NAMALWA (cell line): ENCODE measurements around the gene SLC39A11.

Source experiments
- DNase-seq: peaks from one replicate; pipeline ENCODE4 v3.0.0-alpha.2; 2015; ENCODE audit warnings: low spot score

The SLC39A11 gene

DNA sequence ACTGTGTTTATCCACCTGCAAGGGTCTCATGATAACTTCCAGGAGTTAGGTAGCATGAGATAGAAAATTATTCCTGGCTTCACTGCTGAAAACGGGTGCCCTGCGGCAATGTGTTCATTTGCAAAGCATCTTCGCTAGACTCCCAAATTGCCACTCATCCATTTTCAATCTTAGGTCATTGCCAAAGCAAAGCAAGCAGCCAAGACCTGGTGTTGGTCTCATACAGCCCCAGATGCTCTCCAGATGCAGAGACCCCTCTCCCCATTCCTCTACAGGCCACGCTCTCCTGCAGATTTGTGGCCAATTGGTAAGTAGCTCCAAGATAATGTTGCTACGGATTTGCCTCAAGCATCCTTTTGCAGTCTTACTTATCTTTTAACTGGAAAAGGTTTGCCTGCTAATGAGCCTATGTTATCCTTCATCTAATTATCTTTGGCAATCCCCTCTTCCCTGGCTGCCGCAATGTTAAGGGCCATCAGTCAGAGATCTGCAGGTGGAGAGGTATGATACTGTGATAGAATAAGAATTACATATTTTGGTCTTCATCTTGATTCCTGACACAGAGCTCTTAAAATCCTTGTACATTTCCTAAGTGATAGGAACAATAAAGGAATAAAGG lies 222.0 kb downstream of the SLC39A11 start:
- DNase-seq = no peak

DNA sequence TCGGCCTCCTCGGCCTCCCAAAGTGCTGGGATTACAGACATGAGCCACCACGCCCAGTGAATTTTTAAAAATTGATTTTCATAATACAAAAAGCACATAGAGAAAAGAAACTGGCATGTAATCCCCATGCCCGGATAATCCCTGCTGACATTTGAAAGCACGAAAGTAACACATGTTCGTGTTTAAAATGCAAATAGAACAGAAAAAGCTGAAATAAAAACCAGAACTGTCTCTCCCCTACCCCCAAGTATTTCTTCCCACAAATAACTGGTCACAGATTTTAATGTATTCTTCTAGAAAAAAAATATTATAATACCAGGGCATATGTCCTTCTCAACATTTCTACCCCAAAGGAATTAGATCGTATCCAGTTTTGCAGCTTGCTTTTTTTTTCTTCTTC lies 222.9 kb downstream of the SLC39A11 start:
- no peak for DNase-seq

DNA sequence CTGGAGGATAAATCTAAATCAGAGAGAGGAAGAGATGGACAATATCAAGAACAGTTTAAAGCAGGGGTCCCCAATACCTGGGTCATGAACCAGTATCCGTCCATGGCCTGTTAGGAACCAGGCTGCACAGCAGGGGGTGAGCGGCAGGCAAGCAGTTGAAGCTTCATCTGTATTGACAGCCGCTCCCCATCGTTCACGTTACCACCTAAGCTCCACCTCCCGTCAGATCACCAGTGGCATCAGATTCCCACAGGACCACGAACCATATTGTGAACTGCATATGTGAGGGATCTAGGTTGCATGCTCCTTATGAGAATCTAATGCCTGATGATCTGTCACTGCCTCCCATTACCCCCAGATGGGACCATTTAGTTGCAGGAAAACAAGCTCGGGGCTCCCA lies 226.5 kb downstream of the SLC39A11 start:
- DNase-seq = no peak

DNA sequence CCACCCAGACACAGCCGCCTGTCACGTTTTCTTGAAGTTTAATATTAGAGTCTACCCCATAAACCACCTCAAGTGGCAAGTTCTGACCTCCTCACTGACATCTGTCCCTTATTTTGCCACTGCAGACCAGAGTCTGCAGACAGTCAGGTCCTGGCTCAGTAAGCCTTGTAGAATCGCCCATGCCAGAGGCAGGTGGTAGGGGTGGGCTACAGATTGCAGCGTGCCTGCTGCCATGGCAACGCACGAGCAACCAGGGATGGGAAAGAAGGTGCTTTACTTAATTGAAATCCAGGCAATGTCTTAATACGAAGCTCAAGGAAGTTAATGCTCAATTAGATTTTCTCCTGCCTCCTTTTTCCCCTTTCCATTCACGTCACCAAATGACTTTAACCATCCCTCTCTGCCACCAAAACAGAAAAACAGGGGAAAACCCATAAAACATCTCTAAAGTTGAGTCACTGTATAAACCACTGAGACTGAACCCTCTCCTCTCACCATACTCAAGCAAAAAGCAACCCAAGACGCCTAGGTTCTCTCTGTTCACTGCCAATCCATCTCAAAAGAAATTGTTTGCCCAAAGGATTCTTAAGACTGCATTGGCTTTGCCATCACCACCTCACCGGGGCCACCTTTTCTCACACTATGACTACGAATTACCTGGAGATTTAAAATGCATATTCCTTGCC lies 228.8 kb downstream of the SLC39A11 start:
- no peak for DNase-seq

DNA sequence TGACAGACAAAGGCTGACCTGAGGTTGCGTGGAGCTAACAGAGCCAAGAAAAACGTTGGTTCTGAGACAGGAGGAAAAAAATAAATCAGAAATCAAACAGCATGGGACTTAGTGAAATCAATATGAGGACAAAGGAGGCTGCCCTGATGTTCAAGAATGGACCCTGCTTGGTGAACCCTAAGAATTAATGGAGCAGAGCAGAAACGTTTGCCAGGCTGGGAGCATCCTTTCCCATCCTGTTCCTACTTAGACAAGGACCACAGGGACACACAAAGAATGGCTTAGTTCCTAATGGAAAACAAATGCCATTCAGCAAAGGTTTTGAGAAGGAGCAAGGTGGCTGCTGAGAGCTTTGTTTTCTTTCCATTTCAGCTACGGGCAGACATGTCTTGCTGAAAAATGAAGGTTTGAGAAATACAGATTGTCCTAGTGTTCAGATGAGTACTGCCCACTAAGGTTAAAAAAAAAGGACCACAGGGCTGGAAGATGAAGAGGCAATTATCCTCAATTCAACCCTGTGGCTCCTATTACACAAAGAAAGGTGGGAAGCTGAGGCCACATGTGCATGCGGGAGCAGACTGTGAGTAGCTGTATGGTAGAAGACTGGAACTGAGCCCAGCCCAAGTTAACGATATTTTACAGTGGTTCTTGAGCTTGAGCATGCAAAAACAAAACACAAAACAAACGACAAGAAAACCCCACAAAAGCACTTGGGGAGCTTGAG lies 230.1 kb downstream of the SLC39A11 start:
- no peak for DNase-seq

DNA sequence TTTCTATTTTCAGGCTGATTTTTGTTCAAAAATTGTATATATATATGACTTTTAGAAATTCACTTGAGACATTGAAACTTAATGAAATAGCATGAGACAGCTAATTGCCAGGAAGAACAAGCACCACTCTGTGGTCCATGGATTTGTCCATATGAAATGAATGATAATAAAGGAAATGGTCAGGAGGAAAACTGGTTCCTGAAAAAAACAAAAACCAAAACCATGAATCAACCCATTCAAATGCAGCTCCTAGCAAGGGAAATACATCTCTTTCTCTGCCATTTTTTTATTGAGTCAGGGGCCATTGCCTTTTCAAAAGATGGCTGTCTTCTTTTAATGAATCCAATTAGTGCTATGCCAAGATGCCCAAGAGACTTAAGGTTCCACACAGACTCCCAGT lies 230.7 kb downstream of the SLC39A11 start:
- DNase-seq = no peak

DNA sequence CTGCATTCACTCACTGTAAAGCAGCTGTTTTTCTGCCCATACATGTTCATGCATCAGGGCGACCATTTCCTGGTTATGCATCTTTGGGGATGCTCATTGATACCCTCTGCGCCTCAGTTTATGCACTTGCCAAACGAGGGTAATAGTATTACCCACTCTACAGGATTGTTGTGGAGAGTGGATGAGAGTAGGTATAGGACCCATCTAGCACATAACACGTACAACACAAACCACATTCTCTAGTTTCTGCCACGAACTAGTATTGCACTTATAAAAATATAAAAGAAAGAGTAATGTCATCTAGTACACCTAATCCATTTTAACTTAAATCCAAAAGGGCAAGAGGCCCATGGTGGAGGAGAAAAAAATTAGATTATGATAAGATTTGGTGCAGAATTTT lies 231.7 kb downstream of the SLC39A11 start:
- no peak for DNase-seq

DNA sequence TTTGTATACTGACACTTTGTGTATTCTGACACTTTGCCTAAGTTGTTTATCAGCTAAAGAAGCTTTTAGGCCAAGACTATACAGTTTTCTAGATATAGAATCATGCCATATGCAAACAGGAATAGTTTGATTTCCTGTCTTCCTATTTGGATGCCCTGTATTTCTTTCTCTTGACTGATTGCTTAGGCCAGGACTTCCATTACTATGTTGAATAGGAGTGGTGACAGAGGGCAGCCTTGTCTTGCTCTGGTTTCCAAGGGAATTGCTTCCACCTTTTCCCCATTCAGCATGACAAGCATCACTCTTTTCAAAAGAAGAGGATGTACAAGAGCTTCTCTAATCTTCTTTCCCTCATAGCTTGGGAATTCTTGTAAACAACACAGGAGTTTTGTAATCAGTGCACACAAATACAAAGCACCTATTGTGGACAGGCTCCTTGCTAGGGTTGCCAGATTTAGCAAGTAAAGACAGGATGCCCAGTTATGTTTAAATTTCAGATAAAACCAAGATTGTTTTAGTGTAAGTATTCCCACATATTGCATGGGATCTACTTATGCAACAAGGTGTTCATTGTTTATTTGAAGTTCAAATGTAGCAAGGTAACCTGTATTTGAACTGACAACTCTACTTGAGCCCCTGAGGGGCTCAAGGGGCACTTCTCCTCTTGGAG lies 233.5 kb downstream of the SLC39A11 start:
- DNase-seq = no peak

DNA sequence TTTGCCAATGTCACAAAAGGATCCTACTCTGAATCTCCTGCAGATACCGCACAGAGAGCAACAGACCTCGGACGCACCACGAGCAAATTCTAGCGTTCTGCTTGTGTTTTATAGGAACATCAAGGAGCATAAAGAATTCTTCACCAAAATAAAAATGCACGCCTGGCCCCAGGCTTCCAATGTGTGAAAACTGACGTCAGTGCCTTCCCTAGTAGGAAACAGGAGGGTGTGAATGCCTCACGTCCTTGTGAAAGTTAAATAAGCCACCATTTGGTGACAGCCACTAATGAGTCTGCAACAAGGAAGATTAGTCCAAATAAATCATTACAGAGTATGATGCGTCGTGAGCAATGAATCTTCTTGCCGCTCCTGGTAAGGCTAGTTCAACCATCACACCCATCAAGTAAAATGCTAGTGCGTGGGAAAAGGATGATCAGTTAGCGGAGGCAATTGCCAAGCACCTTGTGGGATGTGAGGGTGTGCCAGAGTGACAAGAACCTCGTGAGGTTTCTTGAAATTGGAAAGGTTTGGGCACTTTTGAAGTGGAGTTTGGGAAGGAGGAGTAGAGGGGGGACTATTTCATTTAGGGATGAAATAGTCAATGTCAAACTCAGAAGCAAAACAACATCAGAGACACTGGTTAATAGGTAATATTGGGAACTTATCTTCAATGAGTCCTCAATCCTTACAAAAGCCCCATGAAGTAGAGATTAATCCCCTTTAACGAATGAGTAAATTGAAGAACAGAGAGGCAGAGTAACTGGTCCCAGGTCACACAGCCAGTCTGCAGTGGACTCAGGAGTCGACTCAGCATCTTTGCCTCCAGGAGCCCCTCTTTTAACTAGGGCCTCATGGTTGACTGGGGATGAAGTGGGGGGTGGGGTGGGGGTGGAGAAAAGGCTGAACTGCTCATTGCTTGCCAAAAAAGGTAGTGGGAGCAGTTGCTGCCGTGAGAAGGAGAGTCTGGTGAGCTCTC lies 238.8 kb downstream of the SLC39A11 start:
- no peak for DNase-seq

DNA sequence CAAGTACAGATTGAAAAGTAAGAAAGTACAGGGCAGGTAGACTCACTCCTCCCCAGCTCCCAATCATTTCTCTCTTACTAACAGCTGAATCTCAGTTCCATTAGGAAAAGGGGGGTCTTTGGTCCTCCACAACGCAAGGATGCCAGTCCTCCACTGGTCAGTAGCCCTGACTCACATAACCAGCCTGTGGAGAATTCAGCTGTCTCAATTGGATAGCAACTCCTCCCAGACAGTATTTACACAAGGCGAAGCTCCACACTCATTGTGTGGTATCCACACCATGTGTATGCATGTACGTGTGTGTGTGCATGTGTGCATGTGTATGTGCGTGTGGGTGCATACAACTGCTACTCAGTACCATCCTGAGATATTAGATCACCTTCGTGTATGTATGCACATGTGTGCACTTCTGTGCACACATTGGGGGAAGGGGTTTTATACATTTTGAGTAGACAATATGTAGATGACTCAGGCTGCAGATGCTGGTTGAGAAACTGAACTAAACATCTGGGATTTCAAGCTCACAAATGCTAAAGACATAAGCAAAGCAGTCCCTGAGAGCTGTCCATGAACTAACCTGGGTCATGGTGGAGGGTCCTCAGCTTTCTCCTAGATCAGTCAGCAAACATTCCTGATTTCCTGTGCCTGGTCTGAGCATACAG lies 240.1 kb downstream of the SLC39A11 start:
- DNase-seq = no peak

DNA sequence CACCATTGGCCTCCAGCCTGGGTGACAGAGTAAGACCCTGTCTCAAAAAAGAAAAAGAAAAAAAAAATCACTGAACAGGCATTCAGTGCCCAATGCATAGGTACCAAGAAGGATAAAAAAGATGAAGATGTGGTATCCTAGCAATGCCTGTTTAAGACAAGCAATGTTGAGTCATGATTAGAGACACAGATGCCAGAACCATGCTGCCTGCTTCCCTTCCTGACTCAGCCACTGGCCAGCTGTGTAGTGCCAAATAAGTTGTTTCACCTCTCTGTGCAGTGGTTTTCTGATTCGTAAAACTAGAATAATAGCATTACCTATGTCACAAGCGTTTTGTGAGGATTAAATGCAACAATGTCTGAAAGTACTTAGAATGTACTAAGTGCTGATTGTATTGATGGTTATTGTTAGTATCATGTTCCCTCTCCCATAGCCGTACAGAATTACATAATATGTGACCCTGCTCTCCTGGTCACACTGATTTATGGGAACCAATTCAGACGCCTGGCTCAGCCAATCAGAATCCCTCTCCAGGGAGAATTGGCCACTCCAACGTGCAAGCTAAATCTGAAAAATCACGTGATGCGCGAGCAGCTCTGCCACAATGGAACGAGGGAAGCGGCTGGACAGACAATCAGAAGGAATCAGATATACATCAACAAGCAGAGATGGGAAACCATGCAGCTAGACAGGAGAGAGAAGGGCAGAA lies 241.9 kb downstream of the SLC39A11 start:
- DNase-seq = no peak

DNA sequence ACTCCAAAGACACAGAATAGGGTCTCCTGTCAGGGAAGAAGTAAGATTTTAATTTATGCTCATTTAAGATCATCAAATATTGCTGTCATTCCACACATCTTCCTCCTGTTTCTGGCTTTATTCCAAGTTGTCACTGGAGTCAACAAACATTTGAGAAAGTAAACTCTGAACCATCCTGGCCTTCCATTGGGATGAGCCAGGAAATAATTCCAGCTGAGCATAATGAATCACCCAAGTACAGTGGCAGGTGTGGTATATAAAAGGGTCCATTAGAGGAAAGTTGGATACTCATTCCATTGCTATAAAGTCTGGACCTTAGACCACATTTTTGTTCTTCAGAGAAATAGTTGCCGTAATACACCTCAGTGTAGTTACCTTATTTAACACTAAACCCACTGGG lies 246.1 kb downstream of the SLC39A11 start:
- DNase-seq = no peak

DNA sequence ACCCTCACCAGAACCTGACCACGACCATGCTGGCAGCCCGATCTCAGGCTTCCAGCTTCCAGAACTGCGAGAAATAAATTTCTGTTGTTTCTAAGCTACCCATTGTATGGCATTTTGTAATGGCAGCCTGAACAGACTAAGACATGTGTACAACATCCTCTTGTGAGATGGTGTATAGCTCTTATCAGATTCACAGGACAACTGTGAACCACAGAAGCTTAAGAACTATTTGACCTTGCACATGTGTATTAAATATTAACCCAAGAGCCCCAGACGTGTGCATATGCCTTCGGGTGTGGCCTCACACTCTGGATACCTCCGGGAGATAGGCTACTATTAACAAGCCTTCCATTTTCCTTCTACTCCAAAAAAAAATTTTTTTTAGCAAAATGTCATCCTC lies 248.9 kb downstream of the SLC39A11 start:
- DNase-seq = no peak

DNA sequence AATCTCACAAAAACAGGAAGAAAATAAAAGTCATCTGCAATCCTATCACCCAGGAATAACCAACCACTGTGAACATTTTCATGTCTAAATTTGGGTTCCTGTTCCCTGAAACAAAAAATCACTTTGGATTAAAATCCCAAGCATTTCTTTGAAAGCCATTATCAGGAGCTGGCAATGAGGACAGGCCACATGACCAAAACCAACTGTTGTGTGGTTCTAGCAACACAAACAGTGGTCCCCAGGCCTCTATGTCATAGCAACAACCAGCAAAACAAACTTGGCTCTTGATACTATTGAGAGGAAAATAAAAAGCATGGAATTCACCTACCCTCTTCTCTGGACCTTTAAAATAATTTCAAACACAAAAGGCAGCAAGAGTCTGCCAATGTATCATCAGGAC lies 252.5 kb downstream of the SLC39A11 start:
- DNase-seq = no peak

DNA sequence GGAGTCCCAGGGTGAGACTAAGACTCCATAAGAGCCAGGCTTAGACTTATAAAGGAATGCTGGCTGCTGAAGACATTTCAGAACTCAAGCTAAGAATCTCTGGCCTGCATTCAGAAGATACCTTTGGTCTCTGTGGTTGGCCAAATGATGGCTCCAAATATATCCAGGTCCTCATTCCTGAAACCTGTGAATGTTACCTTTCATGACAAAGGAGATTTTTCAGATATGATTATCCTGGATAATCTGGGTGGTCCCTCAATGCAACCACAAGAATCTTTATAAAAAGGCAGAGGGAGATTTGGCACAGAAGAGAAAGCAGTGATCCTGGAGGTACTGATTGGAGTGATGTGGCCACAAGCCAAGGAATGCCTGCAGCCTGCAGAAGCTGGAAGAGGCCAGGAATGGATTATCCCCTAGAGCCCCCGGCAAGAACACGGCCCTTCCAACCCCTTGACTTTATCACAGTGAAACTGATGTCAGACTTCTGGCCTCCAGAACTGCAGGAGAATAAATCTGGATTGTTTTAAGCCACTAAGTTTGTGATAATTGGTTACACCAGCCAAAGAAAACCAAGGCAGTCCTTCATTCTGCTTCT lies 253.3 kb downstream of the SLC39A11 start:
- no peak for DNase-seq

DNA sequence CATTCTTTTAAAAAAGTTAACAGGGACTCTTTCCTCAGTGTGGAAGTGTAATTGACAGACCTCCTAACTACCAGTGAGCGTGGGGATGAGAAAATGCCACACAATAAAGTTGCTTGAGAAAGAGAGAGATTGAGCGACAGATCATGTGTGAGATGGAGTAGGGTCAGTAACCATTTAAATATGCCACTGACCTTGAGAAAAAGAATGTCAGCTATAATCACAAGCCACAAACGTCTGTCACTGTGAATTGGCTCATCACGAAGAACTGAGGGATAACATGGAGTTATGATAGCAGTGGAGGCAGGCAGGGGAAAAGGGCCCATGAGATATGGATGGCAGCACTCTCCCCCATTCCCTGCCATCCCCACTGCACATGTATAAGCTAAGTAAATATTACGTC lies 253.9 kb downstream of the SLC39A11 start:
- DNase-seq = no peak

DNA sequence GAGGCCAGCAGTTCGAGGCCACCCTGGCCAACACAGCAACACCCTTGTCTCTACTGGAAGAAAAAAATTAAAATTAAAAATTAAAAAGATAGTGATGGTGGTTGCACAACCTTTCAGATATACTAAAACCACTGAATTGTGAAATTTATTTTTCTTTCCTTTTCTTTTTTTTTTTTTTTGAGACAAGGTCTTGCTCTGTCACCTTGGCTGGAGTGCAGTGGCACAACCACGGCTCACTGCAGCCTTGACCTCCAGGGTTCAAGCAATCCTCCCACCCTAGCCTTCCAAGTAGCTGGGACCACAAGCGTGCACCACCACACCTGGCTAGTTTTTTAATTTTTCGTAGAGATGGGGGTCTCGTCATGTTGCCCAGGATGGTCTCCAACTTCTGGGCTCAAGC lies 254.4 kb downstream of the SLC39A11 start:
- DNase-seq = no peak

DNA sequence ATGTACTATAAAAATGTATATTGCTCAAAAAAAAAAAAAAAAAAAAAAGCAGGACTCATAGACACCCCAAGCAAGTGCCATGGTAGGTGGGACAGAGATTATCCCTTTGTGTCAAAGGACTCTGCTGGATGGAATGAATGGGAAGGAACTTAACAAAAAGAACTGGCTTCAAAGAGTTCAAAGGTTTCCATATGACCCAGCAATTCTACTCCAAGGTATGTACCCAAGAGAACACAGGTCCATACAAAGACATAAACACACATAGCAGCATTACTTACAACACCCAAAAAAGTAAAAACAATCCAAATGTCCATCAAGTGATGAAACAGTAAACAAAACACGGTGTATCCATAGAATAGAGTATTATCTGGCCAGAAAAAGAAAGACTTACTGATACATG lies 255.2 kb downstream of the SLC39A11 start:
- DNase-seq = no peak

DNA sequence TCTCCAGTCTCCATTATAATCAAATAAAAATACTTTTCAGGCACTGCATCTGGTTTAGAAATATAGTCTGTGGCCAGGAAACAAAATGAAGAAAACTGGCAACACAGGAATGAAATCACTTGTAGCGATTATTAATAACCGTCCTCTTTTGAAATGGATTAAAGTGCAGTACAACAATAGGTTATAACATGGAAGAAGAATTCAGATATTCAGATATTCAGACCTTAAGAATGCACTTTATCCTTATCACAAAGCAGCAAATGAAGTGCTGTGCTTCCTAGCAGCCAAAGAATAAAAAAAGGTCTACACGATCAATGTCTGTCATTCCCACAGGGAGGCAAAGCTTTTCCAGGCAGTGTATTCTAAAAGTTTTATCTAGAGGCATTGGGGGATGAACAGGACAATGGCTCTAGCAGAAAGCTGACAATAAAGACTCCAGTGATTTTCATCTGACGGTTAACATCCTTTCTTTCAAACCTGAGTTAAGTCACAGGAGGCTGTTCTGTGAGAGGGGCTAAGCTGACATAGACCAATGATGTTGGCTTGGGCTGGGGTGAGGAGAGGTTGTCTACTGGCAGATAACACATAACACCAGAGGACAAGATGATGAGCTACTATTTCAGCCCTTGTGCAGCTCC lies 259.2 kb downstream of the SLC39A11 start:
- no peak for DNase-seq

DNA sequence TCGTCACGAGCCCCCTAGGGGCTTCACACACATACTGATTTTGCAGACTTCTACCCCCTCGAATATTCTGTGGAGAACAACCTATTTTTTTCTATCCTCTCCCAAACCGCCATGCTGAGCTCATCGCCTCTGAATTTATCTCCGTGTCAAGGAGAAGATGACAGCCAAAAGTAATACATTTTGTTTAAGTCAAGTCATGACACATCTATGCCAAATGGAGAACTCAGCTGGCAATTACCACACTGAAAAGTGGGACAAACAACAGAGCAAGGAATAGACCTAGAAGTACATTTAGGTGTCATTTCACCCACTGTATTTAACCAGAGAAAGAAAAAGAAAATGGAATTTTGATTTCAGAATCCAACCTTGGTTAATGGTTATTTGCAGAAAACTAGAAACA lies 260.2 kb downstream of the SLC39A11 start:
- DNase-seq = no peak
